ENCODE results near the gene ATG3. TPM values are rescaled to one million over a fixed set of nuclear protein-coding genes. Genes with fewer than 3 reads are reported as not detected.

Gene ATG3
- total RNA-seq, 1 experiment from 2014 or later = 59.3 TPM

DNA sequence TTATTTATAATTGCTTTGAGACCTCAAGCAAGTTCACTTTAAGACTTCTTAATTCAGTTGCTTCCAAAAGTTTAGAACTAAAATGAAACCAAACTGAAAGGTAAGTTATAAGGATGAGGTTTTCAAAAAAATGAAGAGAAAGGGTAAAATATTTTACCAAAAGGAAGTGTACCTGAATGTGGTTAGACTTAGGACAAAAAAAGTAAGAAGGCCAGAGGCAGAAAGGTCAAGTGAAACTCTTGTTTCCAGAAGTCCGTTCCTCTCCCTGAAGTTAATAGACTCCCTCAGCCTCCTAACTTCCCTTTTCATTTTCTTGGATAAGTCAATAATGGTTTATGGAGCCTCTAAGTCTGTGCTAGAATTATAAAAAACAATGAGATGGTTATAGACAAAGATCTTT is 79.1 kb downstream of the ATG3 start:
- H4K91ac ChIP-seq (ENCODE audit: insufficient read length, low read depth, low read length) = no peak overlapping the region
- H3K27me3 ChIP-seq (ENCODE audit: insufficient read depth, low read length) = no peaks in the 10 kb centered on the region
- H3K4me2 ChIP-seq (ENCODE audit: insufficient read depth, insufficient read length, low read length) = no peak overlapping the region
- H4K5ac ChIP-seq (ENCODE audit: insufficient read length, low read depth, low read length) = no peak overlapping the region
- H2BK5ac ChIP-seq (ENCODE audit: insufficient read length, low read length) = no peak overlapping the region
- Mint-ChIP-seq H3K9me3 (no peaks in the 10 kb centered on the region), H3K4me1 (peaks cover 3 to 8% of the 10 kb centered on the region in 2 experiments; a peak in 2 of 4 replicates), H3K27ac (no peak overlapping the region), H3K36me3 (ENCODE audit: insufficient read depth in 1 of 3, low read depth in 3 of 3) (no peaks in the 10 kb centered on the region), H3K4me3 (no peak overlapping the region), H3K27me3 (ENCODE audit: low read depth) (no peaks in the 10 kb centered on the region)
- no CpG with 5 or more reads among the region's 1 CpG for WGBS (ENCODE audit: extremely low coverage, insufficient read length, low lambda C conversion rate)
- no peak overlapping the region for H2AFZ ChIP-seq (ENCODE audit: low read length)
- no peak overlapping the region for H4K8ac ChIP-seq (replicated peaks; ENCODE audit: insufficient read length, low read depth, low read length)
- no peaks in the 10 kb centered on the region for H3K79me1 ChIP-seq (ENCODE audit: insufficient read depth, low read depth, low read length, poor library complexity, severe bottlenecking)
- H3K27ac ChIP-seq (ENCODE audit: insufficient read length, low read depth, low read length) = no peak overlapping the region
- no peaks in the 10 kb centered on the region for H3K23me2 ChIP-seq (ENCODE audit: insufficient read length, low read depth, low read length, poor library complexity, severe bottlenecking)
- 0 out of 2 replicates have a peak, but pooled peaks cover 3% of the 10 kb centered on the region for H3K4me1 ChIP-seq (ENCODE audit: insufficient read depth, low read length)
- H3K79me2 ChIP-seq (ENCODE audit: insufficient read depth, low read length) = no peaks in the 10 kb centered on the region
- no peak overlapping the region for H3K4ac ChIP-seq (ENCODE audit: low read depth, low read length)
- no peak overlapping the region for H3K23ac ChIP-seq (ENCODE audit: insufficient read length, low read depth, low read length)
- H4K20me1 ChIP-seq (ENCODE audit: control insufficient read depth, insufficient read depth, insufficient read length) = no peaks in the 10 kb centered on the region
- no peak for TF ChIP-seq CTCF (conservative IDR thresholded peaks at IDR 0.05)
- H3K14ac ChIP-seq (ENCODE audit: insufficient read depth, low read length) = no peak overlapping the region
- H3K18ac ChIP-seq (ENCODE audit: insufficient read length, low read depth, low read length) = no peak overlapping the region
- no peak overlapping the region for H3T11ph ChIP-seq (ENCODE audit: low read length)
- H2AK5ac ChIP-seq (ENCODE audit: insufficient read length, low read length) = no peak overlapping the region
- H3K56ac ChIP-seq (ENCODE audit: insufficient read length, low read depth, low read length) = no peak overlapping the region
- H2BK12ac ChIP-seq (ENCODE audit: insufficient read length, low read depth, low read length) = no peak overlapping the region
- no peak for DNase-seq
- no peak overlapping the region for H2BK120ac ChIP-seq (ENCODE audit: low read depth, low read length, poor library complexity, severe bottlenecking)
- H2BK15ac ChIP-seq (ENCODE audit: low read depth, low read length) = no peak overlapping the region
- no peaks in the 10 kb centered on the region for H3K9me3 ChIP-seq (ENCODE audit: control insufficient read depth, low read depth, low read length)
- H3K9ac ChIP-seq (ENCODE audit: extremely low read depth, insufficient read length, low read length) = no peak overlapping the region
- H2BK20ac ChIP-seq (ENCODE audit: low read depth, low read length, poor library complexity, severe bottlenecking) = no peak overlapping the region

Other genes starting within 250 kb of the ATG3 start
- gene CD200, start 228.8 kb downstream of the ATG3 start, total RNA-seq (2021) = 51.6 and 56.0 TPM in 2 replicates
- gene BTLA, start 62.5 kb downstream of the ATG3 start, total RNA-seq (2021) = not detected in 2 replicates
- 40.0 and 44.9 TPM in 2 replicates for gene SLC35A5, start 83 bp upstream of the ATG3 start, total RNA-seq (2021)
- 4.6 and 5.4 TPM in 2 replicates for gene CCDC80, start 79.2 kb upstream of the ATG3 start, total RNA-seq (2021)

All from H9 (cell line).